ENCODE results near the gene MINDY4B.

DNA sequence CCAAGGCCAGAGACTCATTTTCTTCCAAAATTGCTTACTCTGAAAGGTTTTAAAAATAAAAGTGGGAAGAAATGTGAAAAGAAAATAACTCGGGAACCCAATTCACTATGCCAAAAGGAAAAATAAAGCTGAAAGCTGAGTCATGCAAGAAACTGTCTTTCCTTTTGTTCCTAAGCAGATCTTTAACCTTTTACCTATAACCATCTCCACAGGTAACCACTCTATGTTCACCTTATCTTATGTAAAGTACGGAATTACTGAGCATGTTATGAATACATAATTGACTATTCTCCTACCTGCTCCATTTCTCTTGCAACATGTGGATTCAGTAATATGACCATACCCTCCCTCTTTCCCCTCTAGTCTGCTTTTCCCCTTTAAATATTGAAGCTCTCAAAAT lies 62.0 kb downstream of the MINDY4B start:
- TF ChIP-seq, protein P1, sequence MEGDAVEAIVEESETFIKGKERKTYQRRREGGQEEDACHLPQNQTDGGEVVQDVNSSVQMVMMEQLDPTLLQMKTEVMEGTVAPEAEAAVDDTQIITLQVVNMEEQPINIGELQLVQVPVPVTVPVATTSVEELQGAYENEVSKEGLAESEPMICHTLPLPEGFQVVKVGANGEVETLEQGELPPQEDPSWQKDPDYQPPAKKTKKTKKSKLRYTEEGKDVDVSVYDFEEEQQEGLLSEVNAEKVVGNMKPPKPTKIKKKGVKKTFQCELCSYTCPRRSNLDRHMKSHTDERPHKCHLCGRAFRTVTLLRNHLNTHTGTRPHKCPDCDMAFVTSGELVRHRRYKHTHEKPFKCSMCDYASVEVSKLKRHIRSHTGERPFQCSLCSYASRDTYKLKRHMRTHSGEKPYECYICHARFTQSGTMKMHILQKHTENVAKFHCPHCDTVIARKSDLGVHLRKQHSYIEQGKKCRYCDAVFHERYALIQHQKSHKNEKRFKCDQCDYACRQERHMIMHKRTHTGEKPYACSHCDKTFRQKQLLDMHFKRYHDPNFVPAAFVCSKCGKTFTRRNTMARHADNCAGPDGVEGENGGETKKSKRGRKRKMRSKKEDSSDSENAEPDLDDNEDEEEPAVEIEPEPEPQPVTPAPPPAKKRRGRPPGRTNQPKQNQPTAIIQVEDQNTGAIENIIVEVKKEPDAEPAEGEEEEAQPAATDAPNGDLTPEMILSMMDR (optimal IDR thresholded peaks at IDR 0.05 in 1 of 3, IDR thresholded peaks at IDR 0.05 in 1 of 3, conservative IDR thresholded peaks at IDR 0.05 in 1 of 3; ENCODE audit: extremely low read depth in 1 of 3, insufficient read depth in 2 of 3, low read length in 3 of 3) = no peak
- no peak for TF ChIP-seq EZH2 (IDR thresholded peaks at IDR 0.05; ENCODE audit: low read length)
